ENCODE measurements around the gene TCP1.
"Not testable (repeated sequence)": the region's sequence is repeated elsewhere in the genome, so short reads cannot be mapped to it uniquely, and the experiment has no call there.

TCP1 gene

DNA sequence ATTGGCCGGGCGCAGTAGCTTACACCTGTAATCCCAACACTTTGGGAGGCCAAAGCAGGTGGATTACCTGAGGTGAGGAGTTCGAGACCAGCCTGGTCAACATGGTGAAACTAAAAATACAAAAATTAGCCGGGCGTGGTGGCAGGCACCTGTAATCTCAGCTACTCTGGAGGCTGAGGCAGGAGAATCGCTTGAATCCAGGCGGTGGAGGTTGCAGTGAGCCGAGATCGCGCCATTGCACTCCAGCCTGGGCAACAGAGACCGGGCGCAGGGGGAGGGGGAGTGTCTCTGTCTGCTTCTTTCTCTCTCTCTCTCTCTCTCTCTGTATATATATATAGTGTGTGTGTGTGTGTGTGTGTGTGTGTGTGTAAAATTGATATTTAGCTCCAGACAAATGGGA is 56.9 kb downstream of the TCP1 start:
- not testable (repeated sequence) for DNase-seq

DNA sequence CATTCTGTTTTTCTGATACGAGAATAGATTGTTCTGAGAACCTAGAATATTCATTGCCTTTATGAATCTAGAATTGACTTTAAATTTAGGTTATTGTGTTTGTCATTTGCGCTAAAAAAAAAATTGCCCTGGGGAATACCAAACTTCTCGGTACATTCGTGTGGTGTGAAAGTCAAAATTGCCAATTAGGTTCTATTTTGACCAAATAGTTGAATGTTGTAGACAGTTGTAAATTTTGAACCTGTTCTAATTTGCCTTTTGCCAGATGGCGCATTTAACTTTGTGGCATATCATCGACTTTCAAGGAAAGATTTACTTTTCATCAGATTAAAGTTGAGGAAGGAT is 59.1 kb downstream of the TCP1 start:
- no peak for DNase-seq

GRCh38 chr6:159729598-159730331 is 59.6 kb downstream of the TCP1 start:
- DNase-seq, result no peak

DNA sequence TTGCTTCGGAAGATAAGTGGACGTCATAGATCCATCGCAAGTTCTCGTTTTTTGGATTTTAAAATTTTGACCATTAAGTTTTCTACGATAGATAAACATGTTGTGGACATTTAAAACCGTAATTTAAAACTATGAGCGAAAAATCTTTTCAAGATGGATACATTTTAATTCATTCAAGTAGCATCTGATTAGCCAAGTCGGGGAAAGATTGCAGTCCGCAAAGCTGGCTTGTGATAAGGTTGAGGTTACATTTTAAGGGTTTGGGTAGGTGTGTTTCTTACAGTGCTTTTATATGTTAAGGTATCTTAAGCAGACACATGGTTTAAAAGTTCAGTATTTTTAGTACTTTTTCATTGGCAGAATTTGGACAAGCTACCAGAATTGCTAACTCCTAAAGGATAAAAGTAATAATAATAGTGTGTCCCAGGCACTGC is 60.9 kb downstream of the TCP1 start:
- DNase-seq, result peak; percentile 14
